Right atrium auricular region (tissue), 2 donors: Measurements from ENCODE around the gene TMEM150C. TPM values are rescaled to one million over a fixed set of nuclear protein-coding genes. Genes with fewer than 3 reads are reported as not detected.

Experiments used
- DNase-seq: peaks from one replicate; pipeline ENCODE4 v3.0.0-alpha.2; 2019; ENCODE audit warnings: low spot score
- H3K27ac ChIP-seq, 2 donors: fragments of 200-600 bp; sonication (generic); 1 replicate in 1 of 2; 2 replicates in 1 of 2; pipeline ENCODE4 v1.5.1; 2016 to 2019
- H3K27me3 ChIP-seq, 2 donors: fragments of 200-600 bp; sonication (generic); one replicate each; pipeline versions ENCODE4 v1.5.1 to v1.6.0; 2017 to 2019
- H3K36me3 ChIP-seq: fragments of 200-600 bp; sonication (generic); one replicate; pipeline ENCODE4 v1.5.1; 2016
- H3K4me1 ChIP-seq, 2 donors: fragments of 200-600 bp; sonication (generic); one replicate each; pipeline versions ENCODE4 v1.5.1 to v1.6.0; 2017 to 2019
- H3K4me3 ChIP-seq, 2 donors: fragments of 200-600 bp; sonication (generic); 1 replicate in 1 of 2; 2 replicates in 1 of 2; pipeline ENCODE4 v1.5.1; 2017 to 2019; ENCODE audit warnings: mild to moderate bottlenecking in 1 of 2, moderate library complexity in 1 of 2
- H3K9me3 ChIP-seq, 2 donors: fragments of 200-600 bp; sonication (generic); one replicate each; pipeline ENCODE4 v1.5.1; 2019
- total RNA-seq, 2 donors: library from RNA; depleted of rRNA; stranded (reverse); fragments of >200 nt; gene quantifications; one replicate each; pipeline ENCODE4 v1.1.0, GENCODE V29; 2016
- TF ChIP-seq, protein P1 (sequence below), 2 donors: fragments of 200-600 bp; sonication (generic); IDR thresholded peaks; one replicate each; pipeline ENCODE4 v1.5.1; 2019; ENCODE audit warnings: antibody characterized with exemption in 2 of 2

TMEM150C gene
- total RNA-seq, 2 donors from 2014 or later: 14.2 to 21.2 TPM

DNA sequence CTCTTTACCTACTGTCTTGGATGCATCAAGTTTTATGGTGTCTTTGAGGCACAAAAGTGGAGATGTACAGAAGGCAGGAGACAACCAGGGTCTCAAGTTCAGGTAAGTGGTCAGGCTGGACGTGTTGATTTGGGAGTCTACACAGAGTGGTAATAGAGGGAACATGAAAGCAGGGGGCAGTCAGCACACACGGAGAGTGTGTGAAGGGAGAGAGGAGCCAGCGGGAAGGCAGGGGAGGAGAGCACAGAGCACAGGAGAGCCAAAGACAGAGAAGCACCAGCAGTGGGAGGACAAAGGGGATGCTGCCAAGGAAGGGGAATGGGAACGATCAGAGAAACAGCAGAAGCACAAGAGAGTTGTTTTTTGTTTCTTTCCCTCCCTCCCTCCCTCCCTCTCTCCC lies 32.9 kb downstream of the TMEM150C start:
- no peak overlapping the region for H3K4me3 ChIP-seq
- no peaks in the 10 kb centered on the region for H3K36me3 ChIP-seq
- no peaks in the 10 kb centered on the region for H3K27me3 ChIP-seq
- no peaks in the 10 kb centered on the region for H3K4me1 ChIP-seq
- no peak overlapping the region for H3K27ac ChIP-seq
- DNase-seq: no peak
- no peaks in the 10 kb centered on the region for H3K9me3 ChIP-seq
- TF ChIP-seq, protein P1, sequence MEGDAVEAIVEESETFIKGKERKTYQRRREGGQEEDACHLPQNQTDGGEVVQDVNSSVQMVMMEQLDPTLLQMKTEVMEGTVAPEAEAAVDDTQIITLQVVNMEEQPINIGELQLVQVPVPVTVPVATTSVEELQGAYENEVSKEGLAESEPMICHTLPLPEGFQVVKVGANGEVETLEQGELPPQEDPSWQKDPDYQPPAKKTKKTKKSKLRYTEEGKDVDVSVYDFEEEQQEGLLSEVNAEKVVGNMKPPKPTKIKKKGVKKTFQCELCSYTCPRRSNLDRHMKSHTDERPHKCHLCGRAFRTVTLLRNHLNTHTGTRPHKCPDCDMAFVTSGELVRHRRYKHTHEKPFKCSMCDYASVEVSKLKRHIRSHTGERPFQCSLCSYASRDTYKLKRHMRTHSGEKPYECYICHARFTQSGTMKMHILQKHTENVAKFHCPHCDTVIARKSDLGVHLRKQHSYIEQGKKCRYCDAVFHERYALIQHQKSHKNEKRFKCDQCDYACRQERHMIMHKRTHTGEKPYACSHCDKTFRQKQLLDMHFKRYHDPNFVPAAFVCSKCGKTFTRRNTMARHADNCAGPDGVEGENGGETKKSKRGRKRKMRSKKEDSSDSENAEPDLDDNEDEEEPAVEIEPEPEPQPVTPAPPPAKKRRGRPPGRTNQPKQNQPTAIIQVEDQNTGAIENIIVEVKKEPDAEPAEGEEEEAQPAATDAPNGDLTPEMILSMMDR (IDR thresholded peaks at IDR 0.05): no peak

DNA sequence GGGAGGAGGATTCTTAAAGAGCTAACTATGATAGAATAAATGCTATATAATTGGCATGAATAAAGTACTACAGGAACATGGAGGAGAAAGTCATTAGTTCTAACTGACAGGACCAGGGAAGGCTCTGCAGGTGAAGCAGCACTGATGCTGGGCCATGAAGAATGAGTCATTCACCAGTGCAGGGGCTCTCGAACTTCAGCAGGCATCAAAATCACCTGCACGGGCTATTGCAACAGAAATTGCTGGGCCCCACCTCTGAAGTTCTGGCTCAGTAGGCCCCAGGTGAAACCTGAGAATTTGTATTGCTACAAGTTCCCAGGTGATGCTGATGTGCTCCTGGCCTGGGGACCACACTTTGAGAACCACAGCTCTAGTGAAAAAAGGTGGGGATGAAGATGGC lies 33.7 kb downstream of the TMEM150C start:
- Histone ChIP-seq H3K4me3 (no peak overlapping the region), H3K9me3 (no peaks in the 10 kb centered on the region), H3K4me1 (no peaks in the 10 kb centered on the region), H3K27ac (no peak overlapping the region), H3K27me3 (no peaks in the 10 kb centered on the region), H3K36me3 (no peaks in the 10 kb centered on the region)
- DNase-seq: no peak
- TF ChIP-seq, protein P1 (IDR thresholded peaks at IDR 0.05): no peak

DNA sequence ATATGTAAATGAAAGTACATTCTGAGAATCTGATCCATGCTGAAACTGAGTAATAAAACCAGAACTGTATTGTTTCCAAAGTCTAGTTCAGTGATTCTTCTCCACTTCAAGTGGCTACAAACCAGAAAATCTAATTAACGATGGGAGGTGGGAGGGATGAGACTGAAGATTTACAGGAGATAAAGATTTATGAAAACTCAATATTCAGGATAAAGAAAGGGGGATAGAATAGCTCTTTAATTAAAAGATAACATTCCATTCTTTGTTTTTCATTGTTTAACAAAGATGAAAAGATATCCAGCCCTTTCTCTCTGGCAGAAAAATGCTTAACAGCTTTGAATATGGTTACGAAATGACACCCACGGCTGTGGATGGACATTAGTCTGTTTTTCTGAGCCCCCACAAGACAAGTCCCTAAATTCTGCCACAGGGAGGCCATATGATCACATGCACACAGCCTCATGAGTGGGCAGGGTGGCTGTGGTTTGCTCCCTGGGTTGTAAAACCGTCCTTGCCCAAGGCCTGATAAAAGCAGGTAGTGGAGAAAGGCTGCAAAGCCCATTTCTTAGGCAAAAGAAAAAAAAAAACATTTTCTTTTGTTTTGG lies 36.4 kb downstream of the TMEM150C start:
- no peaks in the 10 kb centered on the region for H3K27me3 ChIP-seq
- no peak overlapping the region for H3K27ac ChIP-seq
- TF ChIP-seq, protein P1 (IDR thresholded peaks at IDR 0.05): no peak
- H3K36me3 ChIP-seq: no peaks in the 10 kb centered on the region
- no peak for DNase-seq
- H3K9me3 ChIP-seq: no peaks in the 10 kb centered on the region
- no peaks in the 10 kb centered on the region for H3K4me1 ChIP-seq
- H3K4me3 ChIP-seq: no peak overlapping the region

DNA sequence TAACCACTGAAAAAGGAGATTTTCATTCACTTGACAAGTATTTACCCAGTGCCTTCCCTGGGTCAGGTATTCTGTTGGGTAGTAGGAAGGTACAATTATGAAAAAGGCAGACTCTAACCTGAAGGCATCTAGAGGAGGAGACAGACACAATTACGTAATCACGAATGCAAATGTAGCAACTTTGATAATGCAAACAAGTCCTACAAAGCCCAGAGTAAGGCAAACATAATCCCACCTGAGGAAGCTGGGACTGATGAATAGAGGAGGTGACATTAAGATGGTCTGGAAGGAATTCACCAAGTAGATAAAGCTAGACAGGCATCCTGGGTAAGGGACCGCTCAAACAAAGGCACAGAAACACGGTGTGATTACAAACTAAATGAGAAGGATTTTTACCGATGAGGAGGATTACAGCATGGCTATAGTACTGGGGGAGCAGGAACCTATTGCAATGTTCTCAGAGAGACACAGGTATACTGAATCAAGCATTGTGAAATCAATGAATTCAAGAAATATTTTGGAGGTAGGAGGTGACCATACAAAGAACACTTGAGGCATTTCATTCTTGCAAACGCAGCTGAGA lies 37.1 kb downstream of the TMEM150C start:
- no peaks in the 10 kb centered on the region for H3K4me1 ChIP-seq
- no peaks in the 10 kb centered on the region for H3K9me3 ChIP-seq
- DNase-seq: no peak
- no peaks in the 10 kb centered on the region for H3K27me3 ChIP-seq
- TF ChIP-seq, protein P1 (IDR thresholded peaks at IDR 0.05): no peak
- H3K4me3 ChIP-seq: no peak overlapping the region
- H3K27ac ChIP-seq: no peak overlapping the region
- no peaks in the 10 kb centered on the region for H3K36me3 ChIP-seq

DNA sequence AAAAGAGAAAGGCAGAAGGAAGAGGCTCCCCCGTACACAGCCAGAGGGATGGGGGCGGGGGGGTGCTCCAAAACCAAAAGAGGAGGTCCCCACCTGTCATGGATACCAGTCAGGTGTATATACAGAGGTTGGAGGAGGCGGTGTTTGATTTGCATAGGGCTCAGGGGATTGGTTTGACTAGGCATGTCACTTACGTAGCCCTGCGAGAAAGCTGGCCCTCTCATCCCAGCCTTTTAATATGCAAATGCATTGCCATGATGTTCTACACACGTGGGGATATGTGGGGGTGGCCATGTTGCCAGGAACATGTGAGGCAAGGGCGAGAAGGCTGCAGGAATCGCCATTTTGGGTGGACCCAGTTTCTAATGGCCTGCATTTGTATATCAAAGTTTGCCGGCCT lies 38.6 kb downstream of the TMEM150C start:
- no peaks in the 10 kb centered on the region for H3K27me3 ChIP-seq
- TF ChIP-seq, protein P1 (IDR thresholded peaks at IDR 0.05): no peak
- H3K4me3 ChIP-seq: no peak overlapping the region
- H3K27ac ChIP-seq: no peak overlapping the region
- DNase-seq: no peak
- no peaks in the 10 kb centered on the region for H3K36me3 ChIP-seq
- H3K9me3 ChIP-seq: no peaks in the 10 kb centered on the region
- H3K4me1 ChIP-seq: no peaks in the 10 kb centered on the region

DNA sequence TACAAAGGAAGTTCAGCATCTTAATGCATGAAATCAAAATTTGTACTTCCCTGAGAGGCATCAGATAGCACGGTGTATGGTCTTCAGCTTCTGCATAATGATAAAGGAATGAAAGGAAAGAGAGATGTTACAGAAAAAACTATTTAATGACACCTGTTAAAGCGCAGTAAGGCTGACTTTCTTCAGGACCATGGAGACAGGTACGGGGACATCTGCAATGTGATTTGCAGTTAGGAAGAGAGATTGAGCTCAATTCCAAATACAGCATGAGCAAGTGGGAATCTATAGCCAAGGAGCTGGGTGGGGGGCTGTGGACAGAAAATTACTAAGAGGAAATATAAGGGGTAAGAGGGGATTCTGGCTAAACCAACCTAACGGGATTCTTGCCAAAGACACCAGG lies 39.3 kb downstream of the TMEM150C start:
- Histone ChIP-seq H3K9me3 (no peaks in the 10 kb centered on the region), H3K27me3 (no peaks in the 10 kb centered on the region), H3K4me3 (no peak overlapping the region), H3K27ac (no peak overlapping the region), H3K36me3 (no peaks in the 10 kb centered on the region), H3K4me1 (no peaks in the 10 kb centered on the region)
- no peak for DNase-seq
- TF ChIP-seq, protein P1 (IDR thresholded peaks at IDR 0.05): no peak
